Fibroblast of the aortic adventitia (primary cell): ENCODE results near the gene KRTAP9-9. TPM values are rescaled to one million over a fixed set of nuclear protein-coding genes. Genes with fewer than 3 reads are reported as not detected.
"Not testable (repeated sequence)": the region's sequence is repeated elsewhere in the genome, so short reads cannot be mapped to it uniquely, and the experiment has no call there.

ENCODE experiments used
- DNase-seq: peaks from one replicate; pipeline ENCODE4 v3.0.0-alpha.2; 2010; ENCODE audit warnings: low read depth
- H3K4me3 ChIP-seq: 2 replicates; pipeline ENCODE4 v1.5.1; 2011; ENCODE audit warnings: low read depth, mild to moderate bottlenecking, control low read depth, low read length, moderate library complexity
- total RNA-seq: library from RNA; depleted of rRNA; stranded (reverse); fragments of >200 nt; gene quantifications from 2 replicates; pipeline ENCODE4 v1.2.3, GENCODE V29; 2012; ENCODE audit warnings: low replicate concordance
- TF ChIP-seq, protein P1 (sequence below): IDR thresholded peaks from 2 replicates; pipeline ENCODE4 v1.5.1; 2011; ENCODE audit warnings: mild to moderate bottlenecking, low read length, control low read depth, inconsistent platforms; ENCODE audit not compliant: insufficient read depth

Gene KRTAP9-9
- total RNA-seq, 1 donor, result not detected

- no peak overlapping the region for H3K4me3 ChIP-seq
- DNase-seq, result no peak
- TF ChIP-seq, protein P1, sequence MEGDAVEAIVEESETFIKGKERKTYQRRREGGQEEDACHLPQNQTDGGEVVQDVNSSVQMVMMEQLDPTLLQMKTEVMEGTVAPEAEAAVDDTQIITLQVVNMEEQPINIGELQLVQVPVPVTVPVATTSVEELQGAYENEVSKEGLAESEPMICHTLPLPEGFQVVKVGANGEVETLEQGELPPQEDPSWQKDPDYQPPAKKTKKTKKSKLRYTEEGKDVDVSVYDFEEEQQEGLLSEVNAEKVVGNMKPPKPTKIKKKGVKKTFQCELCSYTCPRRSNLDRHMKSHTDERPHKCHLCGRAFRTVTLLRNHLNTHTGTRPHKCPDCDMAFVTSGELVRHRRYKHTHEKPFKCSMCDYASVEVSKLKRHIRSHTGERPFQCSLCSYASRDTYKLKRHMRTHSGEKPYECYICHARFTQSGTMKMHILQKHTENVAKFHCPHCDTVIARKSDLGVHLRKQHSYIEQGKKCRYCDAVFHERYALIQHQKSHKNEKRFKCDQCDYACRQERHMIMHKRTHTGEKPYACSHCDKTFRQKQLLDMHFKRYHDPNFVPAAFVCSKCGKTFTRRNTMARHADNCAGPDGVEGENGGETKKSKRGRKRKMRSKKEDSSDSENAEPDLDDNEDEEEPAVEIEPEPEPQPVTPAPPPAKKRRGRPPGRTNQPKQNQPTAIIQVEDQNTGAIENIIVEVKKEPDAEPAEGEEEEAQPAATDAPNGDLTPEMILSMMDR, result no peak
Measured at GRCh38 chr17:41256291-41256685, 1.1 kb downstream of the KRTAP9-9 start.

DNA sequence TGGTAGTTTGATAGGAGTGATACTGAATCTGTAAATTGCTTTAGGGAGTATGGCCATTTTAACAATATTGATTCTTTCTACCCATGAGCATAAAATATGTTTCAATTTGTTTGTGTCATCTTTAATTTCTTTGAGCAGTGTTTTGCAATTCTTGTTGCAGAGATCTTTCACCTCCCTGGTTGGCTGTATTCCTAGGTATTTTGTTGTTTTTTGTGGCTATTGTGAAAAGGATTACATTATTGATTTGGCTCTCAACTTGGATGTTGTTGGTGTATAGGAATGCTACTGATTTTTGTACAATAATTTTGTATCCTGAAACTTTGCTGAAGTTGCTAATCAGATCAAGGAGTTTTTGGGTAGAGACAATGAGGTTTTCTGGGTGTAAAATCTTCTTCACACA, 3.2 kb downstream of the KRTAP9-9 start:
- no peak overlapping the region for H3K4me3 ChIP-seq
- TF ChIP-seq, protein P1, result no peak
- no peak for DNase-seq

DNA sequence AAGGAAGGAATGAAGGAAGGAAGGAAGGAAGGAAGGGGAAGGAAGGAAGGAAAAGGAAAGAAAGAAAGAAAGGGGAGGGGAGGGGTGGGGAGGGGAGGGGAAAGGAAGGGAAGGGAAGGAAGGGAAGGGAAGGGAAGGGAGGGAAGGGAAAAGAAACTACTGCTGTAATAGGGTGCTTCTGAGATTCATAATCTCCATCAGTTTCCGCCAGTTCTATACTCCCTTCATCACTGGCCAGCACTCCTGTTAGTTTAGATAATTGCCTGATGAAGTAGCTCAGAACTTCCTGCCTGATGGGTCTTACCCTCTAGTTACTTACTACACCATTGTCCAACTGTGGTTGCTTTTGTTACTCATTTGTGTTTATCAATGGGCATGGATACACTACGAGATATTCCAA, 8.0 kb downstream of the KRTAP9-9 start:
- no peak overlapping the region for H3K4me3 ChIP-seq
- no peak for DNase-seq
- TF ChIP-seq, protein P1, result no peak

DNA sequence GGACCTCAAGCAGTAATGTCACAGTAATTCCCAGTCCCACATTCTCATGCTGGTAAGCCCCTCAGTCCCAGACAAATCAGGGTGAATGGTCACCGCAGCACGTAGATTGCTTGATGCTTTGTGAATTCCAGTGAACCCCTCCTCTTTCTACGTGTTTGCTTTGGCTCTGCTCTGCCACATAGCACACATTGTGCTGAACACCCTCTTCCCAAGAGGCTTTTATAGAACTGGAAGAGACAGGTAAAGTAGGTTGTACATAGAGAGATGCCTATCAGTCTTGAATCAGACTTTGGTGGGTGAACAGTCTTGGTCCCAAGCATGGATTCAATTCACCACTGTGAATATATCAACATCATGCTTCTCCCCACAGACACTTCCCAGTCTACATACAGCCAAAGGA, 9.4 kb downstream of the KRTAP9-9 start:
- H3K4me3 ChIP-seq, result no peak overlapping the region
- TF ChIP-seq, protein P1, result no peak
- DNase-seq, result no peak

DNA sequence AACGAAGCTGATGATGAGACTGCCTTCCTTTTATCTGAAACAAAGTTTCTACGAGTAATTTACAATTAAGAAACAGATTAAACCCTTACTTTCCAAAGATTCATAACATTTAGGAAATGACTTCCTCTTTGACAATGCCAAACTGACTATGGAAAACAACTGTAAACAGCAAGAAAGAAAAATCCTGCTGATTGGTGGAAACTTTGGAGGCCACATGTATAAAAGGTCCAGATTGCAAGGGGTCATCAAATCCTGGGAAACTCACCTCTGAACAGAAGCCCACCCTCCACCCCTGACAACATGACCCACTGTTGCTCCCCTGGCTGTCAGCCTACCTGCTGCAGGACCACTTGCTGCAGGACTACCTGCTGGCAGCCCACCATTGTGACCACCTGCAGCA, 9.9 kb downstream of the KRTAP9-9 start, which contains the start of gene KRTAP9-6:
TSS of gene KRTAP9-6 (plus strand) at position 301 of the 400 bp plus-strand sequence. CDS start at position 301, 0 bp downstream.
- DNase-seq, result no peak
- no peak within 1 kb of the TSS for H3K4me3 ChIP-seq
- TF ChIP-seq, protein P1, result no peak

- TF ChIP-seq, protein P1, result no peak
- H3K4me3 ChIP-seq, result no peak overlapping the region
- DNase-seq, result no peak
Measured at GRCh38 chr17:41267711-41268110, 12.5 kb downstream of the KRTAP9-9 start.

GRCh38 chr17:41271323-41271722, 16.1 kb downstream of the KRTAP9-9 start:
- H3K4me3 ChIP-seq, DNase-seq: not testable (repeated sequence)

DNA sequence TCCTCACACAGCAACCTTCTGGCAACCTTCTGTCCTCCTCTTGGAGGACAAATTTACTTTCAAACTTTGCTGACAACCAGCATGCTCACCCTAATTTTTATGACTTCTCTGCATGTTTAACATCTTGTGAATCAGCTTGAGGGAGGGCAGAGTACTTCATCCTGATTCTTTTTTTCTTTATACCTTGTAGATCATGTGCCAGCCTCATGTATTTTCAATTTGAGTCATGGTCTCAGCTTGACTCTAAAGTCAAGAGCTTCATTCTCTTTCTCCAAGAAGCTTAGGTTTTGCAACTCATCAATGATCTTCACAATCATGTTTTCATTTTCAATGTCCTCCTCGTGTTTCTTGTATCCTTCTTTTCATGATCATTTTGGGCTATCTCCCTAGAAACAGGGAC, 16.7 kb downstream of the KRTAP9-9 start:
- DNase-seq, result no peak

GRCh38 chr17:41275648-41276190, 20.5 kb downstream of the KRTAP9-9 start, which contains the start of gene KRTAP9-7:
Gene KRTAP9-7, plus strand, starts transcription at chr17:41275698. Its CDS starts 0 bp downstream, at chr17:41275698.
- DNase-seq, H3K4me3 ChIP-seq: not testable (repeated sequence)

More for the DNA sequence above, 16.7 kb downstream of the KRTAP9-9 start:
- no peak overlapping the region for H3K4me3 ChIP-seq
- TF ChIP-seq, protein P1, result no peak
